HepG2 (cell line): ENCODE data around the gene CERS1. TPM values are rescaled to one million over a fixed set of nuclear protein-coding genes. Genes with fewer than 3 reads are reported as not detected.

ENCODE experiments used
- DNMT1 ChIP-seq: sonication (generic); formaldehyde crosslinking; IDR thresholded peaks from 2 replicates; pipeline ENCODE4 v1.5.1; 2020; ENCODE audit warnings: mild to moderate bottlenecking, missing genetic modification reagents
- DNMT3B ChIP-seq: conservative IDR thresholded peaks from 2 replicates; pipeline ENCODE4 v1.6.1; 2016; ENCODE audit warnings: missing biosample characterization, control low read depth
- FOXA3 ChIP-seq: IDR thresholded peaks from 2 replicates; pipeline ENCODE4 v1.6.1; 2016; ENCODE audit warnings: missing genetic modification reagents, missing compliant biosample characterization
- HMGXB4 ChIP-seq, 2 experiments: sonication (generic) in 1 of 2; formaldehyde crosslinking in 1 of 2; IDR thresholded peaks; 2 replicates each; pipeline versions ENCODE4 v1.4.0 to v1.6.1; 2018 to 2020; ENCODE audit warnings: missing genetic modification reagents in 2 of 2, borderline replicate concordance in 1 of 2, low read depth in 1 of 2, mild to moderate bottlenecking in 1 of 2, missing biosample characterization in 1 of 2
- KIAA2018 ChIP-seq: sonication (generic); formaldehyde crosslinking; IDR thresholded peaks from 2 replicates; pipeline ENCODE4 v1.5.0; 2020; ENCODE audit warnings: mild to moderate bottlenecking, missing genetic modification reagents, borderline replicate concordance
- MTERF4 ChIP-seq: sonication (generic); formaldehyde crosslinking; IDR thresholded peaks from 2 replicates; pipeline ENCODE4 v1.8.0; 2023; ENCODE audit warnings: mild to moderate bottlenecking, missing genetic modification reagents
- NCOA1 ChIP-seq: sonication (generic); formaldehyde crosslinking; IDR thresholded peaks from 2 replicates; pipeline ENCODE4 v1.9.0; 2021; ENCODE audit warnings: missing genetic modification reagents
- PAXIP1 ChIP-seq: sonication (generic); formaldehyde crosslinking; conservative IDR thresholded peaks from 2 replicates; pipeline ENCODE4 v1.4.0; 2020; ENCODE audit warnings: mild to moderate bottlenecking, missing genetic modification reagents, moderate library complexity
- SOX13 ChIP-seq, 3 experiments: fragments of 450-650 bp in 1 of 3; sonication (generic) in 1 of 3; formaldehyde crosslinking in 1 of 3; IDR thresholded peaks in 2 of 3; conservative IDR thresholded peaks in 1 of 3; 2 replicates each; pipeline versions ENCODE4 v1.5.0 to v1.6.1; 2016 to 2020; ENCODE audit warnings: antibody characterized with exemption in 1 of 3, mild to moderate bottlenecking in 1 of 3, missing compliant biosample characterization in 1 of 3, missing genetic modification reagents in 1 of 3, moderate library complexity in 1 of 3
- ZNF704 ChIP-seq: sonication (generic); formaldehyde crosslinking; IDR thresholded peaks from 2 replicates; pipeline ENCODE4 v1.8.1; 2023; ENCODE audit warnings: mild to moderate bottlenecking, inconsistent platforms, moderate library complexity, missing genetic modification reagents, borderline replicate concordance
- polyA plus RNA-seq, 8 experiments: library from polyadenylated mRNA; depleted of rRNA in 3 of 8; stranded (reverse) in 7 of 8; unstranded in 1 of 8; fragments of >200 nt; fragmentation: Illumina TruSeq in 4 of 8; extraction: Trizol in 4 of 8; gene quantifications; 2 replicates each; pipeline versions ENCODE4 v1.2.1 to v1.2.3, GENCODE V29; 2011 to 2016; ENCODE audit warnings: low read depth in 4 of 8, missing spikeins in 1 of 8, mixed read lengths in 1 of 8; ENCODE audit not compliant: insufficient read depth in 1 of 8
- total RNA-seq, 5 experiments: library from RNA; depleted of rRNA; stranded (reverse); fragments of >200 nt; fragmentation: Illumina TruSeq; extraction: Trizol; gene quantifications; 2 replicates each; pipeline ENCODE4 v1.2.3, GENCODE V29; 2016; ENCODE audit warnings: low read depth in 1 of 5

The CERS1 gene
- total and polyA plus RNA-seq, 2 of the 13 experiments (the other 11 are each of a cell fraction or from before 2014, with no cell fraction given) = 4.6 to 9.8 TPM

- TF ChIP-seq HMGXB4 (CRISPR knock-in tag; IDR thresholded peaks at IDR 0.05; ENCODE audit: borderline replicate concordance in 1 of 2, low read depth in 1 of 2) (0 out of 4 replicates have a peak, but pooled peaks of 1 of the 2 experiments have one; percentile 22), PAXIP1 (CRISPR knock-in tag) (0 out of 2 replicates have a peak, but pooled peaks have one; percentile 28), ZNF704 (no peak), KIAA2018 (CRISPR knock-in tag) (no peak), FOXA3 (CRISPR knock-in tag) (peak; percentile 35; the same call in 1 of the 2 replicates), DNMT3B (CRISPR knock-in tag) (no peak), SOX13 (IDR thresholded peaks at IDR 0.05) (peak; percentile 24; the same call in 1 of the 2 replicates), SOX13 (CRISPR knock-in tag; conservative IDR thresholded peaks at IDR 0.05 in 1 of 2, IDR thresholded peaks at IDR 0.05 in 1 of 2) (peak in 1 of 2 experiments; percentile 87; a peak in 2 of 4 replicates), NCOA1 (CRISPR knock-in tag) (no peak), MTERF4 (no peak), DNMT1 (CRISPR knock-in tag) (no peak)
These were observed 61.9 kb downstream of the CERS1 start (continued) for GRCh38 chr19:18833849-18834643.
